SK-N-SH (cell line): ENCODE data around the gene RNF223.

Experiments used
- CTCF ChIP-seq: fragments of 200-600 bp; sonication (generic); IDR thresholded peaks from 2 replicates; pipeline ENCODE4 v1.6.1; 2017; ENCODE audit warnings: antibody characterized with exemption, mild to moderate bottlenecking, moderate library complexity
- EP300 ChIP-seq, 2 experiments: IDR thresholded peaks; 2 replicates each; pipeline versions ENCODE4 v1.4.0 to v1.6.1; 2012; ENCODE audit warnings: borderline replicate concordance in 1 of 2, low read depth in 1 of 2, low read length in 1 of 2
- MAX ChIP-seq: IDR thresholded peaks from 2 replicates; pipeline ENCODE4 v1.4.0; 2012; ENCODE audit warnings: low read depth
- RFX5 ChIP-seq: IDR thresholded peaks from 2 replicates; pipeline ENCODE4 v1.6.1; 2012; ENCODE audit warnings: mild to moderate bottlenecking, improper control_type of control experiment, low read length
- SMC3 ChIP-seq: IDR thresholded peaks from 2 replicates; pipeline ENCODE4 v1.6.1; 2012; ENCODE audit warnings: low read depth, low read length, improper control_type of control experiment

- no peak for TF ChIP-seq SMC3
- TF ChIP-seq CTCF = no peak
- TF ChIP-seq RFX5 = no peak
- no peak for TF ChIP-seq MAX
- peak in 1 of 2 experiments; percentile 56; a peak in 2 of 4 replicates for TF ChIP-seq EP300 (IDR thresholded peaks at IDR 0.05; ENCODE audit: borderline replicate concordance in 1 of 2, low read depth in 1 of 2, low read length in 1 of 2)
These were observed 6.1 kb upstream of the RNF223 start for GRCh38 chr1:1080122-1080757.
